ENCODE measurements around the gene LPAR1.

GRCh38 chr9:110958847-110959246, 79.4 kb downstream of the LPAR1 start:
- no peak for TF ChIP-seq CTCF (IDR thresholded peaks at IDR 0.05 in 2 of 3, conservative IDR thresholded peaks at IDR 0.05 in 1 of 3; ENCODE audit: control insufficient read depth in 2 of 3, extremely low read depth in 1 of 3, insufficient read depth in 1 of 3, low read depth in 3 of 3, low read length in 3 of 3)
- TF ChIP-seq POLR2A (IDR thresholded peaks at IDR 0.05; ENCODE audit: low read depth, low read length) = no peak
- no peak for TF ChIP-seq MYC (IDR thresholded peaks at IDR 0.05; ENCODE audit: insufficient read depth, insufficient read length, insufficient replicate concordance, low read length, severe bottlenecking)
- TF ChIP-seq TARDBP (IDR thresholded peaks at IDR 0.05; ENCODE audit: borderline replicate concordance) = no peak
- TF ChIP-seq CBFB (IDR thresholded peaks at IDR 0.05; ENCODE audit: low read depth) = no peak
- no peak for TF ChIP-seq EZH2 (IDR thresholded peaks at IDR 0.05; ENCODE audit: borderline replicate concordance, control insufficient read depth, low read depth, low read length)

Data from GM12878 (cell line).